ENCODE results near the gene GNG7. TPM values are rescaled to one million over a fixed set of nuclear protein-coding genes. Genes with fewer than 3 reads are reported as not detected.

GNG7 gene
- total RNA-seq, 1 experiment from 2014 or later: 7.7 TPM

- no peak overlapping the region for H2AK5ac ChIP-seq (ENCODE audit: insufficient read length, low read length)
- no peaks in the 10 kb centered on the region for H3K79me1 ChIP-seq (ENCODE audit: insufficient read depth, low read depth, low read length, poor library complexity, severe bottlenecking)
- no peak overlapping the region for H3K18ac ChIP-seq (ENCODE audit: insufficient read length, low read depth, low read length)
- no peaks in the 10 kb centered on the region for H3K27me3 ChIP-seq (ENCODE audit: insufficient read depth, low read length)
- H4K91ac ChIP-seq (ENCODE audit: insufficient read length, low read depth, low read length): no peak overlapping the region
- H3K9ac ChIP-seq (ENCODE audit: extremely low read depth, insufficient read length, low read length): no peak overlapping the region
- no peak overlapping the region for H3K4ac ChIP-seq (ENCODE audit: low read depth, low read length)
- peaks cover 2% of the 10 kb centered on the region; the same call in 1 of the 2 replicates for H3K27me3 Mint-ChIP-seq (ENCODE audit: low read depth)
- H3K4me2 ChIP-seq (ENCODE audit: insufficient read depth, insufficient read length, low read length): no peak overlapping the region
- H3K56ac ChIP-seq (ENCODE audit: insufficient read length, low read depth, low read length): no peak overlapping the region
- DNase-seq: no peak
- H2AFZ ChIP-seq (ENCODE audit: low read length): no peak overlapping the region
- no peak overlapping the region for H2BK20ac ChIP-seq (ENCODE audit: low read depth, low read length, poor library complexity, severe bottlenecking)
- H2BK120ac ChIP-seq (ENCODE audit: low read depth, low read length, poor library complexity, severe bottlenecking): no peak overlapping the region
- H3K27ac ChIP-seq (ENCODE audit: insufficient read length, low read depth, low read length): no peak overlapping the region
- no peaks in the 10 kb centered on the region for H3K9me3 Mint-ChIP-seq
- H4K20me1 ChIP-seq (ENCODE audit: control insufficient read depth, insufficient read depth, insufficient read length): no peaks in the 10 kb centered on the region
- no peak overlapping the region for H3T11ph ChIP-seq (ENCODE audit: low read length)
- no peak overlapping the region for H2BK15ac ChIP-seq (ENCODE audit: low read depth, low read length)
- no peaks in the 10 kb centered on the region for H3K4me1 ChIP-seq (ENCODE audit: insufficient read depth, low read length)
- no peak overlapping the region for H3K14ac ChIP-seq (ENCODE audit: insufficient read depth, low read length)
- H3K27ac Mint-ChIP-seq: peak overlapping the region in 1 of 3 experiments; percentile 66; a peak in 2 of 7 replicates
- no peaks in the 10 kb centered on the region for H3K23me2 ChIP-seq (ENCODE audit: insufficient read length, low read depth, low read length, poor library complexity, severe bottlenecking)
- H3K23ac ChIP-seq (ENCODE audit: insufficient read length, low read depth, low read length): no peak overlapping the region
- no peaks in the 10 kb centered on the region for H3K4me1 Mint-ChIP-seq
- H4K5ac ChIP-seq (ENCODE audit: insufficient read length, low read depth, low read length): no peak overlapping the region
- H3K36me3 Mint-ChIP-seq (ENCODE audit: insufficient read depth in 1 of 3, low read depth in 3 of 3): no peaks in the 10 kb centered on the region
- no peak overlapping the region for H3K4me3 Mint-ChIP-seq
- no peak for TF ChIP-seq CTCF (conservative IDR thresholded peaks at IDR 0.05)
- H3K79me2 ChIP-seq (ENCODE audit: insufficient read depth, low read length): no peaks in the 10 kb centered on the region
- no CpG with 5 or more reads among the region's 5 CpGs for WGBS (ENCODE audit: extremely low coverage, insufficient read length, low lambda C conversion rate)
- H3K9me3 ChIP-seq (ENCODE audit: control insufficient read depth, low read depth, low read length): no peaks in the 10 kb centered on the region
- H2BK12ac ChIP-seq (ENCODE audit: insufficient read length, low read depth, low read length): no peak overlapping the region
- no peak overlapping the region for H4K8ac ChIP-seq (replicated peaks; ENCODE audit: insufficient read length, low read depth, low read length)
- H2BK5ac ChIP-seq (ENCODE audit: insufficient read length, low read length): no peak overlapping the region
Measured at GRCh38 chr19:2694196-2694595, 8.3 kb downstream of the GNG7 start.
